OCI-LY7 (cell line): ENCODE measurements around the gene SERINC5. TPM values are rescaled to one million over a fixed set of nuclear protein-coding genes. Genes with fewer than 3 reads are reported as not detected.

ENCODE experiments used
- BruUV-seq: library from RNA; stranded (reverse); fragments of 400-500 nt; replicated peaks from 2 replicates; lab custom pipeline; 2021; lab: Mats Ljungman, UMichigan
- CTCF ChIA-PET: fragments of 300-600 bp; sonication (Branson Sonifier 250); formaldehyde crosslinking; loops from one replicate; lab custom pipeline; 2022; ENCODE audit warnings: antibody characterized with exemption; ENCODE audit not compliant: unreplicated experiment; lab: Charles Lee
- POLR2A ChIA-PET: fragments of 300-600 bp; sonication (Branson Sonifier 250); formaldehyde crosslinking; loops from one replicate; lab custom pipeline; 2022; ENCODE audit warnings: antibody characterized with exemption; lab: Charles Lee
- DNase-seq: peaks from one replicate; pipeline ENCODE4 v3.0.0-alpha.2; 2015; ENCODE audit warnings: low spot score
- H2AFZ ChIP-seq: fragments of 200-600 bp; sonication (generic), shearing (Covaris generic); 2 replicates; pipeline ENCODE4 v1.6.1; 2014; ENCODE audit warnings: mild to moderate bottlenecking, antibody characterized with exemption, low read length, moderate library complexity
- H3K27ac ChIP-seq: fragments of 200-600 bp; sonication (generic); 2 replicates; pipeline ENCODE4 v1.5.1; 2014; ENCODE audit warnings: mixed run types, low read depth, mild to moderate bottlenecking, moderate library complexity, low read length, inconsistent platforms; ENCODE audit not compliant: poor library complexity, severe bottlenecking
- H3K36me3 ChIP-seq: fragments of 200-600 bp; sonication (generic); 2 replicates; pipeline ENCODE4 v1.6.1; 2014; ENCODE audit warnings: mild to moderate bottlenecking, antibody characterized with exemption, low read length, moderate library complexity, mixed read lengths; ENCODE audit not compliant: insufficient read depth
- H3K4me1 ChIP-seq: fragments of 200-600 bp; sonication (generic); 2 replicates; pipeline ENCODE4 v1.5.1; 2014; ENCODE audit warnings: mild to moderate bottlenecking, low read length; ENCODE audit not compliant: insufficient read depth, poor library complexity, severe bottlenecking
- H3K4me2 ChIP-seq: fragments of 200-600 bp; sonication (generic); 2 replicates; pipeline ENCODE4 v1.6.1; 2014; ENCODE audit warnings: mild to moderate bottlenecking, low read length
- H3K4me3 ChIP-seq: fragments of 200-600 bp; sonication (generic); 2 replicates; pipeline ENCODE4 v1.5.1; 2014; ENCODE audit warnings: mild to moderate bottlenecking, low read depth, low read length; ENCODE audit not compliant: poor library complexity, severe bottlenecking
- H3K79me2 ChIP-seq: fragments of 200-600 bp; sonication (generic); 2 replicates; pipeline ENCODE4 v1.6.1; 2016; ENCODE audit warnings: low read depth, mild to moderate bottlenecking, low read length, moderate library complexity, mixed read lengths; ENCODE audit not compliant: insufficient read depth
- H3K9me2 ChIP-seq: fragments of 200-600 bp; sonication (generic); 2 replicates; pipeline ENCODE4 v1.6.1; 2016; ENCODE audit warnings: mild to moderate bottlenecking, low read length, mixed read lengths; ENCODE audit not compliant: insufficient read depth
- H3K9me3 ChIP-seq: fragments of 200-600 bp; sonication (generic); 2 replicates; pipeline ENCODE4 v1.6.1; 2014; ENCODE audit warnings: mild to moderate bottlenecking, mixed run types, low read length, mixed read lengths
- H4K20me1 ChIP-seq: fragments of 200-600 bp; sonication (generic); 2 replicates; pipeline ENCODE4 v1.6.1; 2014; ENCODE audit warnings: mild to moderate bottlenecking, antibody characterized with exemption, low read length, moderate library complexity, mixed read lengths; ENCODE audit not compliant: insufficient read depth
- CTCF ChIP-seq: fragments of 200-600 bp; sonication (generic); conservative IDR thresholded peaks from 2 replicates; pipeline ENCODE4 v1.5.1; 2014; ENCODE audit warnings: mild to moderate bottlenecking, antibody characterized with exemption, low read length, moderate library complexity, mixed read lengths
- EZH2phosphoT487 ChIP-seq: fragments of 200-600 bp; sonication (generic); IDR thresholded peaks from 2 replicates; pipeline ENCODE4 v1.6.1; 2018; ENCODE audit warnings: low read depth, borderline replicate concordance, mild to moderate bottlenecking, mixed run types, antibody characterized with exemption, low read length, moderate library complexity, mixed read lengths
- intact Hi-C: fragments of 100-400 bp; cut with micrococcal nuclease; formaldehyde crosslinking; loops from one replicate; pipeline ENCODE4 v1.10.0; 2022; ENCODE audit not compliant: unreplicated experiment
- total RNA-seq, 2 experiments: library from RNA; depleted of rRNA in 1 of 2; stranded (reverse); fragments of >200 nt in 1 of 2; shearing (Covaris generic) in 1 of 2; gene quantifications; 2 replicates each; pipeline ENCODE4 v1.2.3, GENCODE V29; 2014 to 2022

SERINC5 gene
- total RNA-seq, 2 experiments from 2014 or later: 31.2 to 87.9 TPM

GRCh38 chr5:80254767-80255430, 949 bp downstream of the SERINC5 start:
- Histone ChIP-seq H3K4me1 (peaks cover 50% of the 10 kb centered on the region), H3K9me3 (no peaks in the 10 kb centered on the region), H3K4me3 (peak overlapping the region; percentile 88), H3K27ac (peak overlapping the region; percentile 42), H2AFZ (no peak overlapping the region), H4K20me1 (peaks cover 24% of the 10 kb centered on the region; the same call in 1 of the 2 replicates), H3K36me3 (peaks cover 16% of the 10 kb centered on the region), H3K79me2 (peaks cover 70% of the 10 kb centered on the region), H3K4me2 (peak overlapping the region; percentile 84), H3K9me2 (no peaks in the 10 kb centered on the region)
- no peak for DNase-seq
- intact Hi-C loops: loop anchor here (1.0 to 10.0 kb wide), 3 partner anchors 75 to 270 kb away; no protein-coding TSS in a partner anchor
- POLR2A ChIA-PET: interaction anchor here (0.6 to 5.5 kb wide), 23 partner anchors 8 to 1898 kb away, joined by 3 to 62 read pairs (median 4); no protein-coding TSS in a partner anchor
- TF ChIP-seq CTCF: no peak
- TF ChIP-seq EZH2phosphoT487: no peak
- CTCF ChIA-PET: no interaction called here
- BruUV-seq: no TSS peak

GRCh38 chr5:80251636-80252035, 4.2 kb downstream of the SERINC5 start:
- Histone ChIP-seq H3K9me2 (no peaks in the 10 kb centered on the region), H4K20me1 (peaks cover 28% of the 10 kb centered on the region; the same call in 1 of the 2 replicates), H3K36me3 (peaks cover 18% of the 10 kb centered on the region), H3K4me1 (peaks cover 69% of the 10 kb centered on the region), H3K79me2 (peaks cover 96% of the 10 kb centered on the region), H3K9me3 (no peaks in the 10 kb centered on the region), H3K4me3 (peak overlapping the region; percentile 88), H3K4me2 (peak overlapping the region; percentile 84), H3K27ac (peak overlapping the region; percentile 40), H2AFZ (no peak overlapping the region)
- ChIA-PET POLR2A (interaction anchor here (0.7 to 3.9 kb wide), 8 partner anchors 13 to 75 kb away, joined by 3 to 23 read pairs (median 4); no protein-coding TSS in a partner anchor), CTCF (interaction anchor here (0.6 to 1.1 kb wide), 2 partner anchors 39 to 62 kb away, joined by 3 to 5 read pairs; no protein-coding TSS in a partner anchor)
- no TSS peak for BruUV-seq
- intact Hi-C loops: loop anchor here (5.0 to 10.0 kb wide), 2 partner anchors 109 to 267 kb away; no protein-coding TSS in a partner anchor
- TF ChIP-seq EZH2phosphoT487: no peak
- TF ChIP-seq CTCF: no peak
- no peak for DNase-seq
